SK-N-SH (cell line): ENCODE measurements around the gene CBLN3. TPM values are rescaled to one million over a fixed set of nuclear protein-coding genes. Genes with fewer than 3 reads are reported as not detected.
A peak's percentile ranks its signal among the peaks of the same experiment; 100 is the strongest.

ENCODE experiments used
- CTCF ChIA-PET: fragments of 300-600, 350-600 bp; formaldehyde crosslinking; extraction: SDS; loops from one replicate; lab custom pipeline; 2021; lab: Yijun Ruan, JAX
- POLR2A ChIA-PET: fragments of 350-600 bp; sonication (Branson Sonifier 250); formaldehyde crosslinking; extraction: SDS; loops from one replicate; lab custom pipeline; 2020; ENCODE audit warnings: antibody characterized with exemption, inconsistent platforms; lab: Yijun Ruan, JAX
- DNase-seq: peaks from one replicate; pipeline ENCODE4 v3.0.0; 2012
- H2AFZ ChIP-seq: fragments of 200-600 bp; sonication (generic); 2 replicates; pipeline ENCODE4 v1.8.1; 2016; ENCODE audit warnings: antibody characterized with exemption, mild to moderate bottlenecking, low read depth
- H3F3A ChIP-seq: fragments of 200-600 bp; sonication (generic); replicated peaks from 2 replicates; pipeline ENCODE3; 2016; ENCODE audit warnings: antibody characterized with exemption, mild to moderate bottlenecking; ENCODE audit not compliant: insufficient read depth
- H3K27ac ChIP-seq, 2 experiments: fragments of 200-500 bp in 1 of 2; fragments of 200-600 bp in 1 of 2; sonication (Bioruptor generic) in 1 of 2; sonication (generic), shearing (Covaris generic) in 1 of 2; 2 replicates each; pipeline versions ENCODE4 v1.5.1 to v1.6.1; 2014 to 2016; ENCODE audit warnings: low read depth in 2 of 2, inconsistent platforms in 1 of 2, low read length in 1 of 2, mild to moderate bottlenecking in 1 of 2, mixed read lengths in 1 of 2
- H3K27me3 ChIP-seq: fragments of 200-600 bp; sonication (generic), shearing (Covaris generic); 2 replicates; pipeline ENCODE4 v1.6.1; 2016; ENCODE audit warnings: mixed run types; ENCODE audit not compliant: insufficient read depth
- H3K36me3 ChIP-seq, 2 experiments: fragments of 200-500 bp in 1 of 2; fragments of 200-600 bp in 1 of 2; sonication (Bioruptor generic) in 1 of 2; sonication (generic) in 1 of 2; replicated peaks in 1 of 2; 2 replicates each; pipeline versions ENCODE3 to v1.5.1; 2014 to 2016; ENCODE audit warnings: low read length in 1 of 2, mild to moderate bottlenecking in 1 of 2; ENCODE audit not compliant: insufficient read depth in 2 of 2, control insufficient read depth in 1 of 2
- H3K4me1 ChIP-seq, 2 experiments: fragments of 200-500 bp in 1 of 2; fragments of 200-600 bp in 1 of 2; sonication (Bioruptor generic) in 1 of 2; sonication (generic), shearing (Covaris generic) in 1 of 2; 2 replicates each; pipeline versions ENCODE4 v1.5.1 to v1.6.1; 2014 to 2016; ENCODE audit warnings: low read depth in 1 of 2, low read length in 1 of 2, mixed run types in 1 of 2; ENCODE audit not compliant: insufficient read depth in 2 of 2, control insufficient read depth in 1 of 2
- H3K4me2 ChIP-seq: fragments of 200-600 bp; sonication (generic), shearing (Covaris generic); 2 replicates; pipeline ENCODE4 v1.6.1; 2017; ENCODE audit warnings: mixed run types
- H3K4me3 ChIP-seq, 2 experiments: fragments of 200-500 bp in 1 of 2; fragments of 200-600 bp in 1 of 2; sonication (Bioruptor generic) in 1 of 2; sonication (generic), shearing (Covaris generic) in 1 of 2; 2 replicates each; pipeline versions ENCODE4 v1.5.1 to v1.8.1; 2014 to 2016; ENCODE audit warnings: low read depth in 2 of 2, inconsistent platforms in 1 of 2, low read length in 1 of 2, mild to moderate bottlenecking in 1 of 2, mixed read lengths in 1 of 2, moderate library complexity in 1 of 2
- H3K79me2 ChIP-seq: fragments of 200-600 bp; sonication (generic); 2 replicates; pipeline ENCODE4 v1.8.1; 2017; ENCODE audit warnings: mild to moderate bottlenecking; ENCODE audit not compliant: insufficient read depth
- H3K9ac ChIP-seq: fragments of 200-600 bp; sonication (generic); 2 replicates; pipeline ENCODE4 v1.6.1; 2017; ENCODE audit warnings: mixed run types
- H3K9me2 ChIP-seq: fragments of 200-600 bp; sonication (generic); 2 replicates; pipeline ENCODE4 v1.6.1; 2017; ENCODE audit warnings: mixed run types
- H3K9me3 ChIP-seq: fragments of 200-600 bp; sonication (generic); 2 replicates; pipeline ENCODE4 v1.6.1; 2017; ENCODE audit warnings: mixed run types, mild to moderate bottlenecking, moderate library complexity
- H4K20me1 ChIP-seq: fragments of 200-600 bp; sonication (generic); 2 replicates; pipeline ENCODE4 v1.6.1; 2017; ENCODE audit warnings: mild to moderate bottlenecking, mixed run types; ENCODE audit not compliant: insufficient read depth
- CHD2 ChIP-seq: fragments of 150-350 bp; IDR thresholded peaks from 2 replicates; pipeline ENCODE4 v1.6.1; 2018; ENCODE audit warnings: low read length; ENCODE audit not compliant: partially characterized antibody
- ELF1 ChIP-seq: IDR thresholded peaks from 2 replicates; pipeline ENCODE4 v1.4.0; 2012
- FOXM1 ChIP-seq: IDR thresholded peaks from 2 replicates; pipeline ENCODE4 v1.4.0; 2012; ENCODE audit warnings: low read depth, mild to moderate bottlenecking
- GATA2 ChIP-seq: sonication (generic); formaldehyde crosslinking; IDR thresholded peaks from 2 replicates; pipeline ENCODE4 v1.5.0; 2020; ENCODE audit warnings: mild to moderate bottlenecking, missing genetic modification reagents
- JUND ChIP-seq: IDR thresholded peaks from 2 replicates; pipeline ENCODE4 v1.4.0; 2012
- MEF2A ChIP-seq: IDR thresholded peaks from 2 replicates; pipeline ENCODE4 v1.4.0; 2012; ENCODE audit warnings: low read depth, borderline replicate concordance
- NFIC ChIP-seq: IDR thresholded peaks from 2 replicates; pipeline ENCODE4 v1.4.0; 2012; ENCODE audit warnings: borderline replicate concordance
- NRF1 ChIP-seq: IDR thresholded peaks from 2 replicates; pipeline ENCODE4 v1.6.1; 2012; ENCODE audit warnings: low read depth, mild to moderate bottlenecking, low read length
- POLR2AphosphoS5 ChIP-seq: IDR thresholded peaks from 2 replicates; pipeline ENCODE4 v1.6.1; 2012; ENCODE audit warnings: low read depth, low read length
- RAD21 ChIP-seq: IDR thresholded peaks from 2 replicates; pipeline ENCODE4 v1.6.1; 2012; ENCODE audit warnings: mild to moderate bottlenecking, low read length
- RCOR1 ChIP-seq: fragments of 150-350 bp; IDR thresholded peaks from 2 replicates; pipeline ENCODE4 v1.6.1; 2017; ENCODE audit warnings: antibody characterized with exemption, low read length
- RFX5 ChIP-seq: IDR thresholded peaks from 2 replicates; pipeline ENCODE4 v1.6.1; 2012; ENCODE audit warnings: mild to moderate bottlenecking, improper control_type of control experiment, low read length
- TCF12 ChIP-seq: IDR thresholded peaks from 2 replicates; pipeline ENCODE4 v1.4.0; 2012
- TEAD4 ChIP-seq: IDR thresholded peaks from 2 replicates; pipeline ENCODE4 v1.4.0; 2012; ENCODE audit warnings: mild to moderate bottlenecking, borderline replicate concordance; ENCODE audit not compliant: insufficient read depth
- YY1 ChIP-seq: IDR thresholded peaks from 2 replicates; pipeline ENCODE4 v1.4.0; 2012; ENCODE audit warnings: low read depth, mild to moderate bottlenecking
- WGBS: methylation state at CpG from one replicate; pipeline ENCODE4 v1.1.6; 2017; ENCODE audit warnings: low lambda C conversion rate; 5-methylcytosine and 5-hydroxymethylcytosine counted together
- polyA plus RNA-seq, 3 experiments: library from polyadenylated mRNA; depleted of rRNA; stranded (reverse); fragments of >200 nt; gene quantifications; 2 replicates each; pipeline ENCODE4 v1.2.3, GENCODE V29; 2012
- TF ChIP-seq, protein P1 (sequence below): IDR thresholded peaks from 2 replicates; pipeline ENCODE4 v1.4.0; 2012; ENCODE audit warnings: low read depth
- TF ChIP-seq, protein P2 (sequence below): fragments of 200-600 bp; sonication (generic); IDR thresholded peaks from 2 replicates; pipeline ENCODE4 v1.6.1; 2017; ENCODE audit warnings: antibody characterized with exemption, mild to moderate bottlenecking, moderate library complexity
- TF ChIP-seq, protein P3 (sequence below): fragments of 150-350 bp; IDR thresholded peaks from 2 replicates; pipeline ENCODE4 v1.6.1; 2017; ENCODE audit warnings: antibody characterized with exemption, low read length, low read depth, borderline replicate concordance

The CBLN3 gene
- polyA plus RNA-seq, 1 of the 3 experiments (the other 2 are of a cell fraction), result 1.8 TPM

DNA sequence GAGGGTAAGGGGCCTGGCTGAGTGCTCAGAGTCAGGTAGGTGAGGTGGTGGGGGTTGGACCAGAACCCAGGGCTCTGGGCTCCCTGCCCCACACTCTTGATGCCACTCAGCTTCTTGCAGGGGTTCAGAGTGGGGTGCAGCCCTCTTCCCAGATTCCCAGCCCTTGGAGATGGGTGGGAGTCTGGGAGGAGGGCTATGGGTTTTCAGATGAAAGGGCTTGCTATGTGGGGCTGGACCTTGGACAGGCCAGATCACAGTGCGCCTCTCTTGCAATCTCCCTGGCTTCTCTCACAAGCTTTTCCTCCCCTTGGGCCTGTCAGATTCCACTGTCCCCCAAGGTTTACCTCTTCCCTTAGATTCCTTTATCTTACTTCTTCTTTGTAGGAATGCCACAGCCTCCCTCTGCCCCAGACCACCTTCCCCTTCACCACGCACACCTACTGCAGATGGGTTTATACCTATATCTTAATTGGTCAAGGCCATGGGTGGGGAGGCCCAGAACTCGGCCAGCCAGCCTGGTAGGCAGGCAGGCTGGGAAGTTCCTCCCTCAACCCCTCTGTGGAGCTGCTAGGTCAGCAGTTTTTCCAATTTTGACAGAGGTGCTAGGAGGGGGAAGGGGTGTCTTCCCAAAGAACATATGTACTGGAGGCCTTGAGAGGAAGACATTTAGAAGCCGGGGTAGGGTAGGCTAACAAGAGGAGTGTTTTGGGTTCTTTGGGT, 29.3 kb downstream of the CBLN3 start:
- no peak overlapping the region for H3K27ac ChIP-seq
- H4K20me1 ChIP-seq, result no peaks in the 10 kb centered on the region
- no peaks in the 10 kb centered on the region for H3K79me2 ChIP-seq
- no peaks in the 10 kb centered on the region for H3K9me2 ChIP-seq
- TF ChIP-seq FOXM1 (no peak), TEAD4 (no peak), TCF12 (no peak), POLR2AphosphoS5 (no peak), RCOR1 (no peak), JUND (no peak), NFIC (no peak), YY1 (no peak), NRF1 (no peak), MEF2A (no peak), CHD2 (no peak), ELF1 (no peak), GATA2 (CRISPR knock-in tag) (no peak), RAD21 (no peak), RFX5 (no peak)
- TF ChIP-seq, protein P1, sequence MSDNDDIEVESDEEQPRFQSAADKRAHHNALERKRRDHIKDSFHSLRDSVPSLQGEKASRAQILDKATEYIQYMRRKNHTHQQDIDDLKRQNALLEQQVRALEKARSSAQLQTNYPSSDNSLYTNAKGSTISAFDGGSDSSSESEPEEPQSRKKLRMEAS, result no peak
- TF ChIP-seq, protein P2, sequence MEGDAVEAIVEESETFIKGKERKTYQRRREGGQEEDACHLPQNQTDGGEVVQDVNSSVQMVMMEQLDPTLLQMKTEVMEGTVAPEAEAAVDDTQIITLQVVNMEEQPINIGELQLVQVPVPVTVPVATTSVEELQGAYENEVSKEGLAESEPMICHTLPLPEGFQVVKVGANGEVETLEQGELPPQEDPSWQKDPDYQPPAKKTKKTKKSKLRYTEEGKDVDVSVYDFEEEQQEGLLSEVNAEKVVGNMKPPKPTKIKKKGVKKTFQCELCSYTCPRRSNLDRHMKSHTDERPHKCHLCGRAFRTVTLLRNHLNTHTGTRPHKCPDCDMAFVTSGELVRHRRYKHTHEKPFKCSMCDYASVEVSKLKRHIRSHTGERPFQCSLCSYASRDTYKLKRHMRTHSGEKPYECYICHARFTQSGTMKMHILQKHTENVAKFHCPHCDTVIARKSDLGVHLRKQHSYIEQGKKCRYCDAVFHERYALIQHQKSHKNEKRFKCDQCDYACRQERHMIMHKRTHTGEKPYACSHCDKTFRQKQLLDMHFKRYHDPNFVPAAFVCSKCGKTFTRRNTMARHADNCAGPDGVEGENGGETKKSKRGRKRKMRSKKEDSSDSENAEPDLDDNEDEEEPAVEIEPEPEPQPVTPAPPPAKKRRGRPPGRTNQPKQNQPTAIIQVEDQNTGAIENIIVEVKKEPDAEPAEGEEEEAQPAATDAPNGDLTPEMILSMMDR, result no peak
- TF ChIP-seq, protein P3, sequence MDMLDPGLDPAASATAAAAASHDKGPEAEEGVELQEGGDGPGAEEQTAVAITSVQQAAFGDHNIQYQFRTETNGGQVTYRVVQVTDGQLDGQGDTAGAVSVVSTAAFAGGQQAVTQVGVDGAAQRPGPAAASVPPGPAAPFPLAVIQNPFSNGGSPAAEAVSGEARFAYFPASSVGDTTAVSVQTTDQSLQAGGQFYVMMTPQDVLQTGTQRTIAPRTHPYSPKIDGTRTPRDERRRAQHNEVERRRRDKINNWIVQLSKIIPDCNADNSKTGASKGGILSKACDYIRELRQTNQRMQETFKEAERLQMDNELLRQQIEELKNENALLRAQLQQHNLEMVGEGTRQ, result no peak
- H3K4me3 ChIP-seq, result peak overlapping the region; percentile 66 to 73
- H3K4me2 ChIP-seq, result peak overlapping the region; percentile 86
- DNase-seq, result no peak
- POLR2A ChIA-PET, result interaction anchor here (1.1 kb wide), 1 partner anchor 9 kb away, joined by 3 read pairs; no protein-coding TSS in a partner anchor
- peaks cover 0 to 32% of the 10 kb centered on the region in 2 experiments; a peak in 1 of 4 replicates for H3K4me1 ChIP-seq
- H2AFZ ChIP-seq, result no peak overlapping the region
- H3K36me3 ChIP-seq, result no peaks in the 10 kb centered on the region
- H3K9ac ChIP-seq, result no peak overlapping the region
- H3K27me3 ChIP-seq, result no peaks in the 10 kb centered on the region
- CTCF ChIA-PET, result interaction anchor here (0.9 to 5.6 kb wide), 5 partner anchors 12 to 66 kb away, joined by 4 to 35 read pairs (median 15); no protein-coding TSS in a partner anchor
- no peaks in the 10 kb centered on the region for H3K9me3 ChIP-seq
- WGBS, result 87% methylated on average over 4 of the region's 4 CpGs
- H3F3A ChIP-seq, result peaks cover 7% of the 10 kb centered on the region
